HG02970 (cell line): ENCODE results near the gene REG3G.
"Not testable (repeated sequence)": the region's sequence is repeated elsewhere in the genome, so short reads cannot be mapped to it uniquely, and the experiment has no call there.

Experiments
- ATAC-seq: cut with Tn5 transposase; IDR thresholded peaks from one replicate; pipeline ENCODE4 v1.9.1; 2021; ENCODE audit warnings: mild to moderate bottlenecking, moderate library complexity, moderate number of reproducible peaks; ENCODE audit not compliant: unreplicated experiment, low FRiP score

The REG3G gene

DNA sequence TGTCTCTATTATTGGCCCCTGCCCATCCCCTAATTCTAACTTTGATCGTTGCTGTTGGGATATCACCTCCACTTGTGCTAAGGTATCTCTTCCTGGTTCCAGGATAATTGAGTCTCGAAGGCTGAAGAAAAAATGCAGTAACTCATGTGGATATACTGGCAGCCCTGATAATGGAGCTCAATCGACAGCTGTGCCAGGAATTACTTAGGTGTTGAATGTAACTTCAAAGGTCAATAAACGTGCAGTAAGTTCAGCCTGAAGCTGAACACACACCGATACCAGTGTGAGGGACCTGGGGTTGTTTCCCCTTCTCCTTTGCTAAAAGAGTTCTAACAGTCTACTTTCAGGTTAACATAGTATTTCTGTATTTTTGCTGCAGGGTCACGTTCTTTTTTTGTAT is 11.9 kb upstream of the REG3G start:
- no peak for ATAC-seq

GRCh38 chr2:79016342-79016741 is 9.2 kb upstream of the REG3G start:
- ATAC-seq: no peak

DNA sequence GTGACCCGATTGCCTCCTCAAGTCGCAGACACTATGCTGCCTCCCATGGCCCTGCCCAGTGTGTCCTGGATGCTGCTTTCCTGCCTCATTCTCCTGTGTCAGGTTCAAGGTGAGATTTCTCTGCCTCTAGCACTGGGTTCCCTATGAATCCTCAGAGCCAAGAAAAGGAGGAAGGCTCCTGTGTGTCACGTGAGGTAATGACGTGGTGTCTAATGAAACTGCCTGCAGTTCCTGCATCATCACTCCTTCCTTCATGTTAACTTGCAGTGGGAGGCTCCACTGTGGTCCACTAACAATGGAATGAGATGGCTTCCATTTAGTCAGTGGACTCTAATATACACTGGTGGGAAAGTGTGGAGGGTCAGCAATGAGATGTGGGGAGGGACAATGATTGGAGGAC is 559 bp downstream of the REG3G start:
- ATAC-seq: no peak

GRCh38 chr2:79039944-79040343 is 14.4 kb downstream of the REG3G start:
- no peak for ATAC-seq

- no peak for ATAC-seq
Observed at GRCh38 chr2:79041032-79041448, 15.5 kb downstream of the REG3G start.

DNA sequence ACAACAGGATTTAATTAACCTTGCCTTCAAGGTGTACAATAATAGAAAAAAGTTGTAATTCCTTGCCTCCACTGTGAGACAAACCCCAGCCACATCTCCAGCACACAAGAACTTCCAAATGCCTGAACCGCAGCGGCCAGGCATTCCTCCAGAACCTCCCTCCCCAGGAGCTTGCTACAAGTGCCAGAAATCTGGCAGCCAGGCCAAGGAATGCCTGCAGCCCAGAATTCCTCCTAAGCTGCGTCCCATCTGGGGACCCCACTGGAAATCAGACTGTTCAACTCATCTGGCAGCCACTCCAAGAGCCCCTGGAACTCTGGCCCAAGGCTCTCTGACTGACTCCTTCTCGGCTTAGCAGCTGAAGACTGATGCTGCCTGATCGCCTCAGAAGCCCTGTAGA is 28.0 kb downstream of the REG3G start:
- not testable (repeated sequence) for ATAC-seq

- not testable (repeated sequence) for ATAC-seq
Observed at GRCh38 chr2:79054769-79055168, 29.3 kb downstream of the REG3G start.

- ATAC-seq: no peak
Observed at GRCh38 chr2:79065201-79065600, 39.7 kb downstream of the REG3G start.

GRCh38 chr2:79071078-79071477 is 45.6 kb downstream of the REG3G start:
- ATAC-seq: no peak
